Fibroblast of lung (primary cell): ENCODE results near the gene INTS1.

Experiments
- CTCF ChIP-seq, 2 donors: IDR thresholded peaks in 1 of 2; conservative IDR thresholded peaks in 1 of 2; 1 replicate in 1 of 2; 2 replicates in 1 of 2; pipeline ENCODE4 v1.5.1; 2011 to 2012; ENCODE audit warnings: low read length in 2 of 2, control low read depth in 1 of 2, inconsistent platforms in 1 of 2, low read depth in 1 of 2, mild to moderate bottlenecking in 1 of 2
- EZH2 ChIP-seq: IDR thresholded peaks from 2 replicates; pipeline ENCODE4 v1.5.1; 2012; ENCODE audit warnings: low read length, control low read depth, mild to moderate bottlenecking; ENCODE audit errors: missing control alignments

DNA sequence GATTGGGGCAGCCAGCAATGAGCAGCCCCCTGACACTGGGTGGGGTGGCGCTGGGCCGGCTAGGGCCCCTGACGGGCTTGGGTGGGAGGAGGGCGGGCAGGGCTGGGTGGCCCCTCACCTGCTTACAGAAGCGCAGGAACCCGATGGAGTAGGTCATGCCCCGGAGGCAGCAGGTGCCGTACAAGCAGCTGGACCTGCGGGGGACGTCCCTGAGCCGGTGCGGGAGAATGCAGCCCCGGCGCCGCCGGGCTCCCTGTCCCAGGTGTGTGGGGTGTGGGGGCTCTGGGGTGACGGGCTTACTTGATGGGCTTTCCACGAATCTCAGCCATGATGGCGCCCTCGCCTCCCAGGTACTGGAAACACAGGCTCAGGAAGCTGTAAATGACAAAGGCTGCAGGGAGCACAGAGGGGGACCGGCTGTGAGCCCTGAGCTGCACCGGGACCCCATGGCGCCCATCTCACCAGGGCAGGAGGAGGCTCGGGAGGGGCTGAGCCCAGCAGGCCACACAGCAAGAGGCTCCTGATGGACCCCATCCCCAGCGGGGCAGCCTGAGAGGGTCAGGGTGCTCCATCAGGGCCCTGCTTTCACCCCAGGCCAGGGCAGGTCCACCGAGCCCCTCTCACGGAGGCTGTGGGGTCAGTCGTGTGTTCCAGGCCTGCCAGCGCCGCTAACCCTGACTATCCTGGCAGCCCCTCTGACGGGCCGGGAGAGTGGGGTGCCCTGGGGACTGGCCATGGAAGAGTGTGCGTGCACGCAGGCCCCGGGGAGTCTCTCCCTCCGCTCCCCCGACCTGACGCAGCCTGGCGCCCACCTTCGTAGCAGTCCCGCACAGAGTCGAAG lies 46.0 kb upstream of the INTS1 start:
- TF ChIP-seq CTCF (conservative IDR thresholded peaks at IDR 0.05 in 1 of 2, IDR thresholded peaks at IDR 0.05 in 1 of 2; ENCODE audit: low read depth in 1 of 2, low read length in 2 of 2) (no peak), EZH2 (no peak)
